Psoas muscle (tissue), 8 donors: Measurements from ENCODE around the gene TMPO. TPM values are rescaled to one million over a fixed set of nuclear protein-coding genes. Genes with fewer than 3 reads are reported as not detected.
"Not testable (repeated sequence)": the region's sequence is repeated elsewhere in the genome, so short reads cannot be mapped to it uniquely, and the experiment has no call there.

ENCODE experiments used
- ATAC-seq, 4 donors: fragments of 200-7000 bp; cut with Tn5 transposase; one replicate each; pipeline ENCODE4 v1.9.1; 2020; ENCODE audit warnings: moderate library complexity in 3 of 4, mild to moderate bottlenecking in 2 of 4
- DNase-seq, 2 donors: peaks; one replicate each; pipeline ENCODE4 v3.0.0-alpha.2; 2020
- H3K27ac ChIP-seq: fragments of 200-600 bp; one replicate; pipeline ENCODE4 v1.8.0; 2022
- H3K27me3 ChIP-seq, 3 donors: fragments of 200-600 bp in 1 of 3; one replicate each; pipeline versions ENCODE4 v1.6.1 to v1.8.0; 2013 to 2022; ENCODE audit warnings: low read length in 2 of 3, mild to moderate bottlenecking in 2 of 3, moderate library complexity in 1 of 3; ENCODE audit not compliant: insufficient read depth in 3 of 3
- H3K36me3 ChIP-seq, 2 donors: fragments of 200-600 bp in 1 of 2; one replicate each; pipeline versions ENCODE4 v1.6.1 to v1.8.0; 2013 to 2022; ENCODE audit warnings: low read depth in 1 of 2, mild to moderate bottlenecking in 1 of 2, moderate library complexity in 1 of 2; ENCODE audit not compliant: insufficient read depth in 1 of 2
- H3K4me1 ChIP-seq: fragments of 200-600 bp; one replicate; pipeline ENCODE4 v1.8.0; 2022
- H3K4me3 ChIP-seq: fragments of 200-600 bp; one replicate; pipeline ENCODE4 v1.8.0; 2022; ENCODE audit warnings: mild to moderate bottlenecking
- H3K9me3 ChIP-seq: fragments of 200-600 bp; one replicate; pipeline ENCODE4 v1.8.0; 2022
- WGBS, 3 donors: extraction: QIAGEN DNeasy Blood & Tissue Kit; methylation state at CpG; one replicate each; pipeline versions ENCODE4 v1.1.6 to v1.1.7; 2013; 5-methylcytosine and 5-hydroxymethylcytosine counted together
- intact Hi-C, 2 donors: fragments of 100-400 bp; cut with DNase I; formaldehyde crosslinking; loops; one replicate each; pipeline versions ENCODE4 v1.11.0 to v1.14.2; 2022
- polyA plus RNA-seq, 3 donors: library from polyadenylated mRNA; stranded (reverse); fragments of 200-250 nt; gene quantifications; one replicate each; pipeline ENCODE4 v1.2.3, GENCODE V29; 2013
- total RNA-seq, 4 donors: library from RNA; stranded (reverse); fragmentation: NEBNext Ultra II Directional in 2 of 4; extraction: Animal tissue kit (Norgen Biotek cat#: 25700) in 2 of 4; gene quantifications; one replicate each; pipeline versions ENCODE4 v1.2.1 to v1.2.4, GENCODE V29; 2021 to 2023
- TF ChIP-seq, protein P1 (sequence below): fragments of 200-600 bp; IDR thresholded peaks from one replicate; pipeline ENCODE4 v1.8.0; 2022; ENCODE audit warnings: antibody characterized with exemption
- donor health status: healthy with polysubstance abuse.
- donor health status: DM: no; HTN: no; CAD: no; lungs with moderate emphysema.
- donor health status: Bipolar disorder and iron deficiency.
- donor health status: healthy.
- donor health status: DM: yes; HTN: yes; CAD: no.
- donor health status: DM: no; HTN: no; CAD: no.
- donor health status: DM: no; HTN: no; CAD: no.
- donor health status: DM: yes; HTN: yes; CAD: no.

The TMPO gene
- total and polyA plus RNA-seq, 7 donors = 5.9 to 15.9 (median 9.1) TPM

DNA sequence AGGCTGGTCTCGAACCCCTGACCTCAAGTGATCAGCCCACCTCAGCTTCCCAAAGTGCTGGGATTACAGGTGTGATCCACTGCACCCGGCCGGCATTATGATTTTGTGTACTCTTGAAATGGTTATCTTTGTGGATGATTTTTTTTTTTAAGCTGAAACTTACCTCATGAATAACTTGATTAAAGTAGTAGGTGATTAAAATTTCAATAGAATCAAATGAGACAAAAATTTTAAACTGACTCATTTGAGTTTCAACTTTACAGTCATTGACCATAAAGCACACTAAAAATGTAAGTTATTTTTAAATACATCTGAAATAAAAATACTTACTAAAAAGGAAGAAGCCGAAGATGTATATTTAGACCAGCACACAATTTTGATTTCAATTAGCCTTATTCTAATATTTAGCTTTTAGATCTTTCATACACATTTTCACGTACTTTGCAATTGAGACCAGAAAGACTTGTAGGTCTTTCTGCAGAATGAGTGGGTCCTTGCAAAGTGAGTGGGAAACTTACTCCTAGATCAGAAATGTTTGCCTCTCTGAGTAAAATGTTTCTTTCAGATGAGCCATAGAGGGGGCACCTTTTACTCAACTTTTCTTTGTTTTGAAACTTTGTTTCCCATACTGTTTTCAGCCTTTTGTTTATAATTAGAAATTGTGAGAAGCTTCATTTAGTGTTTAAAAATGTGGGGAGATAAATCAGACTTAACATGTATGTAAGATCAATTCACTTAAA lies 34.2 kb downstream of the TMPO start:
- no peak for ATAC-seq
- no peaks in the 10 kb centered on the region for H3K4me1 ChIP-seq

GRCh38 chr12:98551787-98552186 lies 36.4 kb downstream of the TMPO start:
- no peaks in the 10 kb centered on the region for H3K4me1 ChIP-seq

More for the DNA sequence above, 34.2 kb downstream of the TMPO start:
- Histone ChIP-seq H3K27ac (no peak overlapping the region), H3K4me3 (no peak overlapping the region), H3K9me3 (no peaks in the 10 kb centered on the region), H3K27me3 (no peaks in the 10 kb centered on the region), H3K36me3 (peaks cover 0 to 61% of the 10 kb centered on the region in 2 donors)
- intact Hi-C loops = no loop called here
- TF ChIP-seq, protein P1, sequence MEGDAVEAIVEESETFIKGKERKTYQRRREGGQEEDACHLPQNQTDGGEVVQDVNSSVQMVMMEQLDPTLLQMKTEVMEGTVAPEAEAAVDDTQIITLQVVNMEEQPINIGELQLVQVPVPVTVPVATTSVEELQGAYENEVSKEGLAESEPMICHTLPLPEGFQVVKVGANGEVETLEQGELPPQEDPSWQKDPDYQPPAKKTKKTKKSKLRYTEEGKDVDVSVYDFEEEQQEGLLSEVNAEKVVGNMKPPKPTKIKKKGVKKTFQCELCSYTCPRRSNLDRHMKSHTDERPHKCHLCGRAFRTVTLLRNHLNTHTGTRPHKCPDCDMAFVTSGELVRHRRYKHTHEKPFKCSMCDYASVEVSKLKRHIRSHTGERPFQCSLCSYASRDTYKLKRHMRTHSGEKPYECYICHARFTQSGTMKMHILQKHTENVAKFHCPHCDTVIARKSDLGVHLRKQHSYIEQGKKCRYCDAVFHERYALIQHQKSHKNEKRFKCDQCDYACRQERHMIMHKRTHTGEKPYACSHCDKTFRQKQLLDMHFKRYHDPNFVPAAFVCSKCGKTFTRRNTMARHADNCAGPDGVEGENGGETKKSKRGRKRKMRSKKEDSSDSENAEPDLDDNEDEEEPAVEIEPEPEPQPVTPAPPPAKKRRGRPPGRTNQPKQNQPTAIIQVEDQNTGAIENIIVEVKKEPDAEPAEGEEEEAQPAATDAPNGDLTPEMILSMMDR = no peak
- no peak for DNase-seq
- WGBS, 3 donors = 94 to 96% (median 96%) methylated on average over 5 of the region's 5 CpGs

DNA sequence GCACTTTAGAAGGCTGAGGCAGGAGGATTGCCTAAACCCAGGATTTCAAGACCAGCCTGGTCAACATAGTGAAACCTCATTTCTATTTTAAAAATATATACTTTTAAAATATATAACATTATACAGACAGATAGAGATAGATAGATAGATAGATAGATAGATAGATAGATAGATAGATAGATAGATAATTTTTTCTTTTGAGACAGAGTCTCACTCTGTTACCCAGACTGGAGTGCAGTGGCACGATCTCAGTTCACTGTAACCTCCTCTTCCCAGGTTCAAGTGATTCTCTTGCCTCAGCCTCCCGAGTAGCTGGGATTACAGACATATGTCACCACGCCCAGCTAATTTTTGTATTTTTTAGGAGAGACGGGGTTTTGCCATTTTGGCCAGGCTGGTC lies 42.7 kb downstream of the TMPO start:
- intact Hi-C loops, H3K9me3 ChIP-seq, H3K36me3 ChIP-seq, DNase-seq, H3K27ac ChIP-seq, H3K27me3 ChIP-seq, H3K4me1 ChIP-seq, H3K4me3 ChIP-seq, ATAC-seq: not testable (repeated sequence)
- WGBS, 3 donors = 81 to 89% (median 84%) methylated on average over 4 of the region's 4 CpGs

More at GRCh38 chr12:98551787-98552186, 36.4 kb downstream of the TMPO start:
- H3K27me3 ChIP-seq = no peaks in the 10 kb centered on the region
- DNase-seq = no peak
- no peak overlapping the region for H3K4me3 ChIP-seq
- TF ChIP-seq, protein P1 = no peak
- WGBS, 3 donors = 94 to 96% (median 95%) methylated on average over 3 of the region's 3 CpGs
- ATAC-seq = no peak
- no peak overlapping the region for H3K27ac ChIP-seq
- intact Hi-C loops = no loop called here
- H3K36me3 ChIP-seq = peaks cover 0 to 44% of the 10 kb centered on the region in 2 donors
- H3K9me3 ChIP-seq = no peaks in the 10 kb centered on the region

- no peaks in the 10 kb centered on the region for H3K27me3 ChIP-seq
- 0 to 98% (median 39%) methylated on average over 1 of the region's 1 CpG for WGBS, 3 donors
- TF ChIP-seq, protein P1 = no peak
- peaks cover 4% of the 10 kb centered on the region for H3K9me3 ChIP-seq
- no peaks in the 10 kb centered on the region for H3K4me1 ChIP-seq
- intact Hi-C loops = no loop called here
- no peak for DNase-seq
- H3K4me3 ChIP-seq = no peak overlapping the region
- no peak overlapping the region for H3K27ac ChIP-seq
- ATAC-seq = no peak
- no peaks in the 10 kb centered on the region for H3K36me3 ChIP-seq
Measured at GRCh38 chr12:98559666-98560065, 44.3 kb downstream of the TMPO start.

DNA sequence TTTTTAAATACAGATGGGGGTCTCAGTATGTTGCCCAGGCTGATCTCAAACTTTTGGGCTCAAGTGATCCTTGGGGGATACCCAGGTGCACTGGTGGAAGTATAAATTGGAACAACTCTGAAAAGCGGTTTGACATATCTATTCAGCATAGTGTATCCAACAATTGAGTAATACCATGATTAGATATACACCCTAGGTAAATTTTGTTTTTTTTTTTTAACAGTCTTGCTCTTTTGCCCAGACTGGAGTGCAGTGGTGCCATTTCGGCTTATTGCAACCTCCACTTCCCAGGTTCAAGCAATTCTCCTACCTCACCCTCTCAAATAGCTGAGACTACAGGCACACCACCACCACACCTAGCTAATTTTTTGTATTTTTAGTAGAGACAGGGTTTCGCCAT lies 46.5 kb downstream of the TMPO start:
- no peaks in the 10 kb centered on the region for H3K4me1 ChIP-seq
- TF ChIP-seq, protein P1 = no peak
- no peaks in the 10 kb centered on the region for H3K27me3 ChIP-seq
- no peak overlapping the region for H3K4me3 ChIP-seq
- WGBS, 3 donors = 90 to 95% (median 94%) methylated on average over 3 of the region's 3 CpGs
- ATAC-seq (no peak), DNase-seq (no peak)
- no peaks in the 10 kb centered on the region for H3K36me3 ChIP-seq
- intact Hi-C loops = loop anchor here in 1 of 2 donors (2.0 kb wide), 1 partner anchor 95 kb away; no protein-coding TSS in a partner anchor
- H3K27ac ChIP-seq = no peak overlapping the region
- H3K9me3 ChIP-seq = peaks cover 4% of the 10 kb centered on the region
